Activated T-cell treated with anti-CD3 and anti-CD28 coated beads for 48 hours (primary cell): Measurements from ENCODE around the gene C1orf146.
"Not testable (repeated sequence)": the region's sequence is repeated elsewhere in the genome, so short reads cannot be mapped to it uniquely, and the experiment has no call there.

ENCODE experiments used
- DNase-seq: peaks from one replicate; pipeline ENCODE4 v3.0.0-alpha.2; 2020; ENCODE audit warnings: low read depth

The C1orf146 gene

GRCh38 chr1:92217721-92218120, at the start of gene C1orf146:
Gene C1orf146 (plus strand): TSS chr1:92217915. CDS start chr1:92231421, 13,506 bp downstream.
- no peak for DNase-seq

- no peak for DNase-seq
Measured at GRCh38 chr1:92168657-92169056, 49.1 kb upstream of the C1orf146 start.

GRCh38 chr1:92169214-92170005, 48.3 kb upstream of the C1orf146 start:
- no peak for DNase-seq

GRCh38 chr1:92184632-92185031, 33.1 kb upstream of the C1orf146 start:
- DNase-seq: no peak

GRCh38 chr1:92186081-92186480, 31.6 kb upstream of the C1orf146 start:
- no peak for DNase-seq

GRCh38 chr1:92188436-92189255, 29.1 kb upstream of the C1orf146 start:
- DNase-seq: no peak

- DNase-seq: no peak
Measured at GRCh38 chr1:92191726-92192125, 26.0 kb upstream of the C1orf146 start.

GRCh38 chr1:92192246-92192645, 25.5 kb upstream of the C1orf146 start:
- no peak for DNase-seq

GRCh38 chr1:92194511-92194910, 23.2 kb upstream of the C1orf146 start:
- DNase-seq: no peak

GRCh38 chr1:92201973-92202372, 15.7 kb upstream of the C1orf146 start:
- DNase-seq: no peak

GRCh38 chr1:92203105-92203504, 14.6 kb upstream of the C1orf146 start:
- no peak for DNase-seq

- DNase-seq: no peak
Measured at GRCh38 chr1:92210701-92211100, 7.0 kb upstream of the C1orf146 start.

GRCh38 chr1:92211166-92211565, 6.5 kb upstream of the C1orf146 start:
- no peak for DNase-seq

GRCh38 chr1:92218559-92218958, 844 bp downstream of the C1orf146 start:
- DNase-seq: no peak

GRCh38 chr1:92219028-92219427, 1.3 kb downstream of the C1orf146 start:
- DNase-seq: no peak

GRCh38 chr1:92228401-92228800, 10.7 kb downstream of the C1orf146 start:
- no peak for DNase-seq

GRCh38 chr1:92230736-92231135, 13.0 kb downstream of the C1orf146 start:
- DNase-seq: no peak

- DNase-seq: no peak
Measured at GRCh38 chr1:92240034-92240433, 22.3 kb downstream of the C1orf146 start.

GRCh38 chr1:92244376-92244775, 26.7 kb downstream of the C1orf146 start:
- DNase-seq: no peak

- DNase-seq: not testable (repeated sequence)
Measured at GRCh38 chr1:92254714-92255113, 37.0 kb downstream of the C1orf146 start.

- DNase-seq: no peak
Measured at GRCh38 chr1:92259350-92259749, 41.6 kb downstream of the C1orf146 start.

GRCh38 chr1:92262516-92262915, 44.8 kb downstream of the C1orf146 start:
- DNase-seq: no peak

- no peak for DNase-seq
Measured at GRCh38 chr1:92273039-92273438, 55.3 kb downstream of the C1orf146 start.
